Esophagus squamous epithelium (tissue), 4 donors: ENCODE data around the gene RAVER1.

Experiments
- CTCF ChIP-seq, 6 experiments: fragments of 450-650 bp in 4 of 6; fragments of 200-600 bp in 2 of 6; sonication (generic) in 2 of 6; IDR thresholded peaks; one replicate each; pipeline ENCODE4 v1.5.1; 2016 to 2019; ENCODE audit warnings: antibody characterized with exemption in 6 of 6, mild to moderate bottlenecking in 4 of 6, moderate library complexity in 4 of 6
- POLR2A ChIP-seq, 4 donors: fragments of 450-650 bp; IDR thresholded peaks; one replicate each; pipeline ENCODE4 v1.6.1; 2017; ENCODE audit warnings: antibody characterized with exemption in 4 of 4, mild to moderate bottlenecking in 4 of 4, moderate library complexity in 3 of 4

- TF ChIP-seq CTCF (IDR thresholded peaks at IDR 0.05) (no peak), POLR2A (IDR thresholded peaks at IDR 0.05) (no peak)
Measured at GRCh38 chr19:10317045-10317856, 16.1 kb downstream of the RAVER1 start.
